ENCODE results near the gene PHF5A. TPM values are rescaled to one million over a fixed set of nuclear protein-coding genes. Genes with fewer than 3 reads are reported as not detected.

PHF5A gene
- total RNA-seq, 5 donors from 2014 or later (not counting 1 experiment from before 2014, with no cell fraction given), result 29.0 to 45.9 (median 38.0) TPM

DNA sequence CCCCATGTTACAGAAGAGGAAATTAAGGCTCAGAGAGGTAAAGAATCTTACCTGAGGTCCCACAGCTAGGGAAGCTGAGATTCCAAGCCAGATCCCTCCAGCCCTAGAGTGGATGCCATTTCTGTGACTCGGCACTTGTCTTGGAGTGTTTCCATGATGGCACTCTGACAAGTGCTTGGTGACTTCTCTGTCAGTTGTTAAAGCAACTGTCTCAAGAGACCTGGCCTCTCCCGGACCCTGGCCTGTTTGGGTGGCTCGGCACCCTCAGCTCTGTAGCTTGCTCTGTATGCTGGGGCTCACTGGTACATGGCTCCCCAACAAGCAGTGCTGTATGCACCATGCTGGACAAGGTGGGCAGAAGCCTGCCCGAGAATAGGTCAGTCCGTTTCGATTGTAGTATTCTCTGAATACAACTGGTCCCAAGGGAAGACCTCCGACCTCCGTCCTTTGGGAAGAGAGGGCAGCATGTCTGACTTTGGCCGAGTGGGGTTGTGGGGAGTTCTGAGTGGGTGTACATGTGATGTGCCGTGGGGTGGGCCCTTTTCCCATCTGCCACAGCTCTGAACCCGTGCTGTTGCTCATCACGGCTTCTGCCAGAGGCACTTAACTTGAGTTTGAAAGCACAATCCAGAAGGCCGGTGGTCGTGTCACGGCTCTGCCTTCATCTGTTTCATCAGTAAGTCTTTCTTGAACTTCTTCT lies 12.8 kb upstream of the PHF5A start:
- Histone ChIP-seq H3K27me3 (replicated peaks in 1 of 2; ENCODE audit: control insufficient read depth in 2 of 2, extremely low read depth in 1 of 2, insufficient read depth in 2 of 2, low read length in 1 of 2) (no peaks in the 10 kb centered on the region), H3K4me3 (ENCODE audit: control insufficient read depth in 1 of 2, extremely low read depth in 1 of 2, low read length in 1 of 2) (no peak overlapping the region), H3K36me3 (ENCODE audit: control insufficient read depth in 2 of 2, extremely low read depth in 1 of 2, insufficient read depth in 1 of 2, low read length in 1 of 2) (peaks cover 3 to 27% of the 10 kb centered on the region in 2 donors), H3K9me3 (no peaks in the 10 kb centered on the region), H3K4me1 (ENCODE audit: control insufficient read depth in 1 of 2, extremely low read depth in 1 of 2, insufficient read depth in 2 of 2, low read length in 2 of 2) (peaks cover 0 to 20% of the 10 kb centered on the region in 2 experiments), H3K27ac (ENCODE audit: low read length) (no peak overlapping the region)
- Mint-ChIP-seq H3K9me3 (no peaks in the 10 kb centered on the region), H3K4me3 (no peak overlapping the region), H3K27ac (no peak overlapping the region), H3K27me3 (no peaks in the 10 kb centered on the region), H3K36me3 (no peaks in the 10 kb centered on the region), H3K4me1 (peaks cover 50 to 58% (median 52%) of the 10 kb centered on the region in 3 donors)
- no peak for ATAC-seq (replicated peaks in 1 of 4)
- POLR2A ChIA-PET, result no interaction called here
- WGBS (ENCODE audit: insufficient coverage), result 88% methylated on average over 15 of the region's 15 CpGs
- CTCF ChIA-PET, result no interaction called here
- no peak for DNase-seq

DNA sequence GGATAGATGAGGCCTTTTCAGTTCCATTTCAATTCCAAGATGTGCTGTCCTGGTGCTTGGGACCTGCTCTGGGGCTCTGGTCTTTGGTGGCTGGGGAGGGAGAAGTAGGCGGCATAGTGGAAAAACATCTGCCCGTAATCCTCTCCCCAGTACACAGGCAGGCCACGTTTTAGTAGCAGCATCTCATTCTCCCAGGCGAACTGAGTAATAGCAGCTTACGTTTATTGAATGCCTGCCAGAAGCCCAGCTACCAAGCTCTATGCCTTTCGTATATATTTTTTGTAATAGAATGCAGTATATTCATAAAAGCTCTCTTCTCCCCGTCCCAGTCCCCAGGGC lies 11.9 kb upstream of the PHF5A start:
- WGBS (ENCODE audit: insufficient coverage), result no CpG with 5 or more reads among the region's 7 CpGs
- Histone ChIP-seq H3K9me3 (no peaks in the 10 kb centered on the region), H3K4me1 (ENCODE audit: control insufficient read depth in 1 of 2, extremely low read depth in 1 of 2, insufficient read depth in 2 of 2, low read length in 2 of 2) (peaks cover 0 to 17% of the 10 kb centered on the region in 2 experiments), H3K36me3 (ENCODE audit: control insufficient read depth in 2 of 2, extremely low read depth in 1 of 2, insufficient read depth in 1 of 2, low read length in 1 of 2) (peaks cover 3 to 27% of the 10 kb centered on the region in 2 donors), H3K27me3 (replicated peaks in 1 of 2; ENCODE audit: control insufficient read depth in 2 of 2, extremely low read depth in 1 of 2, insufficient read depth in 2 of 2, low read length in 1 of 2) (no peaks in the 10 kb centered on the region), H3K27ac (ENCODE audit: low read length) (no peak overlapping the region), H3K4me3 (ENCODE audit: control insufficient read depth in 1 of 2, extremely low read depth in 1 of 2, low read length in 1 of 2) (no peak overlapping the region)
- Mint-ChIP-seq H3K27ac (peak overlapping the region in 1 of 2 donors; percentile 7), H3K36me3 (no peaks in the 10 kb centered on the region), H3K9me3 (no peaks in the 10 kb centered on the region), H3K27me3 (no peaks in the 10 kb centered on the region), H3K4me3 (no peak overlapping the region), H3K4me1 (peaks cover 44 to 53% (median 47%) of the 10 kb centered on the region in 3 donors)
- no peak for DNase-seq
- ATAC-seq (replicated peaks in 1 of 4), result no peak
- CTCF ChIA-PET, result no interaction called here
- POLR2A ChIA-PET, result interaction anchor here in 1 of 2 donors (0.9 kb wide), 1 partner anchor 16 kb away, joined by 3 read pairs; no protein-coding TSS in a partner anchor

DNA sequence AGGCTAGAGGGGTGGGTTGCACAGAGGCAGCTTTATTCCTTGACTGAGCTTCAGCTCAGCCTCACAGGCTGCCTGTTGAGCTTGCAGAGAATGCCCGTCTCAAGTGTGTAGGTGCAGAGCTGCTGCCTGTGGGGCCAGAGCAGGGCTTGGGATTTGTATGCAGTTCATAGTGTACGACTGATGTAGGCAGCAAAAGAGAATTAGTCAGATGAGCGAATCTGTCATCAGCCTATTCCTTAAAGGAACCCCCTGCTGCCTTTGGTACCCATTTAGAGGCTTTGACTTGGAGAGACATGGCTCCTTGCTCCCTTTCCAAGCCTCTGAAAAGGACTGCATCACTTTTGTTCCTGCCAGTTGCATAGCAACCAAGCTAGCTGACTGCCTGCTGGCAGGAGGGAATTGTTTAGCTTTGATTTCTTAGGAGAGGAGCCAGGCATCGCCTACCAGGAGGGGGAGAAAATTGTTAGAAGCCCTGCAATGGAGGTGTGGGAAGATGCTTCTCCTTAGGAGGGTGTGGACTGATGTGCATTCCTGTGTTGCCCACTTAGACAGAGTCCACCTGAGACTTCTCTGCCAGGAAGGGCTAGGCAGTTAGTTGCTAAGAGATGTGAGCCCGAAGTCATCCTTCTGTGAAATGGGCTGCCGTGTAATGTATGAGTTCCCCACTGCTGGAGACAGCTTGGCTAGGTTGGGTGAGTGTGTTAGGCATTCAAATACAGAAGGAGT lies 11.3 kb upstream of the PHF5A start:
- H3K4me3 Mint-ChIP-seq, result no peak overlapping the region
- WGBS (ENCODE audit: insufficient coverage), result 86% methylated on average over 6 of the region's 6 CpGs
- H3K27me3 Mint-ChIP-seq, result no peaks in the 10 kb centered on the region

DNA sequence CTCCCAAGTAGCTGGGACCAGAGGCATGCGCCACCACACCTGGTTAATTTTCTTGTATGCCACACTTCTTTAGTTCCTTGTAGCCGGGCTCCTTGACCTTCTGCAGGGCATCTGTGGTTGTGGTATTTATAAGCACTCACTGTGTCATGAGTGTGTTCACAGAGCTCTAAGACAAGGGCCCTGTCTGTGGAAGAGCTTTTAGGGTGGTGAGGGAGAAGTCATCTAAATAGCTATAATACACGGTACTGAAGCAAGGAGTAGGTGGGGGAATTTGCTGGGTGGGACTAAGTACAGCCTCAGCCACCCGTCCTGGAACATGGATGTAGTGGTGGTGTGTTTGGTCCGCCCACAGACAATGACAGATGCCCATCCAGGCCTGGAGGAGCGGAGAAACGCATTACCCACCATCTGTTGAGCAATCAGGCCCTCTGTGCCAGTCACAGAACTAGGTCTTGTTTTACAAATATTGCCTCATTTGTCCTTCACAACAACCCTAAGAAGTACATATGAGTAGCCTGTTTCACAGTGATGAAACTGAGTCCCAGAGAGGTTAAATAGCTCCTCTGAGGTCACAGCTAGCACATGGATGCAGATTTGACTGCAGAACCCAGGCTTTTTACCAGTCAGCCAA lies 10.5 kb upstream of the PHF5A start:
- Mint-ChIP-seq H3K4me1 (peaks cover 43 to 52% (median 44%) of the 10 kb centered on the region in 3 donors), H3K36me3 (no peaks in the 10 kb centered on the region), H3K27ac (no peak overlapping the region), H3K4me3 (no peak overlapping the region), H3K9me3 (no peaks in the 10 kb centered on the region), H3K27me3 (no peaks in the 10 kb centered on the region)
- Histone ChIP-seq H3K36me3 (ENCODE audit: control insufficient read depth in 2 of 2, extremely low read depth in 1 of 2, insufficient read depth in 1 of 2, low read length in 1 of 2) (peaks cover 3 to 27% of the 10 kb centered on the region in 2 donors), H3K9me3 (no peaks in the 10 kb centered on the region), H3K4me1 (ENCODE audit: control insufficient read depth in 1 of 2, extremely low read depth in 1 of 2, insufficient read depth in 2 of 2, low read length in 2 of 2) (peaks cover 0 to 16% of the 10 kb centered on the region in 2 experiments), H3K4me3 (ENCODE audit: control insufficient read depth in 1 of 2, extremely low read depth in 1 of 2, low read length in 1 of 2) (no peak overlapping the region), H3K27ac (ENCODE audit: low read length) (no peak overlapping the region), H3K27me3 (replicated peaks in 1 of 2; ENCODE audit: control insufficient read depth in 2 of 2, extremely low read depth in 1 of 2, insufficient read depth in 2 of 2, low read length in 1 of 2) (no peaks in the 10 kb centered on the region)
- CTCF ChIA-PET, result interaction anchor here in 1 of 2 donors (1.1 kb wide), 1 partner anchor 13 kb away, joined by 3 read pairs; no protein-coding TSS in a partner anchor
- POLR2A ChIA-PET, result interaction anchor here (0.6 to 0.7 kb wide), 4 partner anchors 9 to 219 kb away, joined by 4 to 12 read pairs (median 7); no protein-coding TSS in a partner anchor
- DNase-seq (no peak), ATAC-seq (replicated peaks in 1 of 4) (no peak)
- 59% methylated on average over 5 of the region's 7 CpGs for WGBS (ENCODE audit: insufficient coverage)

More for the DNA sequence above, 11.3 kb upstream of the PHF5A start:
- peaks cover 3 to 27% of the 10 kb centered on the region in 2 donors for H3K36me3 ChIP-seq (ENCODE audit: control insufficient read depth in 2 of 2, extremely low read depth in 1 of 2, insufficient read depth in 1 of 2, low read length in 1 of 2)
- ATAC-seq (replicated peaks in 1 of 4) (no peak), DNase-seq (no peak)
- Mint-ChIP-seq H3K36me3 (no peaks in the 10 kb centered on the region), H3K4me1 (peaks cover 44 to 52% (median 44%) of the 10 kb centered on the region in 3 donors), H3K9me3 (no peaks in the 10 kb centered on the region), H3K27ac (no peak overlapping the region)
- H3K9me3 ChIP-seq, result no peaks in the 10 kb centered on the region
- H3K27me3 ChIP-seq (replicated peaks in 1 of 2; ENCODE audit: control insufficient read depth in 2 of 2, extremely low read depth in 1 of 2, insufficient read depth in 2 of 2, low read length in 1 of 2), result no peaks in the 10 kb centered on the region
- no peak overlapping the region for H3K4me3 ChIP-seq (ENCODE audit: control insufficient read depth in 1 of 2, extremely low read depth in 1 of 2, low read length in 1 of 2)
- ChIA-PET CTCF (no interaction called here), POLR2A (interaction anchor here (0.7 to 0.9 kb wide), 2 partner anchors 15 to 218 kb away, joined by 3 to 4 read pairs; no protein-coding TSS in a partner anchor)
- H3K4me1 ChIP-seq (ENCODE audit: control insufficient read depth in 1 of 2, extremely low read depth in 1 of 2, insufficient read depth in 2 of 2, low read length in 2 of 2), result peaks cover 0 to 16% of the 10 kb centered on the region in 2 experiments
- no peak overlapping the region for H3K27ac ChIP-seq (ENCODE audit: low read length)

DNA sequence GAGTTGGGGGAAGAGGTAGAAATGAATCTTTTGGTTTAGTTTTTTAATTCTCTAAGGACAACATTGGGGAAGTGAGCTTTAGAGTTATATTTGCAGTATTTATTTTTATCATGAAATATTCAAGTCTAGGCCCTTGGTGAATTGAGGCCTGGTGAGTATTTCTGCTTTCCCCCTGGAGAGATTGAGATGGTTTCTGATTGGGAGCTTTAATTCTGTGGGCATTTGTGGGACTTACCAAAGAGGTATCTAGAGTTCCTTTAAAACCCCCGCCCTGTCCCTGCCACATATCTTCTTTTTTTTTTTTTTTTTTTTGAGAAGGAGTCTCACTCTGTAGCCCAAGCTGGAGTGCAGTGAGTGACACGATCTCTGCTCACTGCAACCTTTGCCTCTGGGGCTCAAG lies 10.0 kb upstream of the PHF5A start:
- ChIA-PET CTCF (interaction anchor here in 1 of 2 donors (1.1 kb wide), 1 partner anchor 12 kb away, joined by 3 read pairs; no protein-coding TSS in a partner anchor), POLR2A (interaction anchor here (0.6 kb wide), 3 partner anchors 9 to 162 kb away, joined by 3 to 12 read pairs (median 10); no protein-coding TSS in a partner anchor)
- no peak overlapping the region for H3K27ac Mint-ChIP-seq
- peaks cover 45 to 52% (median 49%) of the 10 kb centered on the region in 3 donors for H3K4me1 Mint-ChIP-seq
- H3K4me3 ChIP-seq (ENCODE audit: control insufficient read depth in 1 of 2, extremely low read depth in 1 of 2, low read length in 1 of 2), result no peak overlapping the region
- H3K9me3 Mint-ChIP-seq, result no peaks in the 10 kb centered on the region
- H3K27me3 Mint-ChIP-seq, result no peaks in the 10 kb centered on the region
- peaks cover 5% of the 10 kb centered on the region for H3K36me3 Mint-ChIP-seq
- H3K36me3 ChIP-seq (ENCODE audit: control insufficient read depth in 2 of 2, extremely low read depth in 1 of 2, insufficient read depth in 1 of 2, low read length in 1 of 2), result peaks cover 7 to 27% of the 10 kb centered on the region in 2 donors
- ATAC-seq (replicated peaks in 1 of 4), result no peak
- WGBS (ENCODE audit: insufficient coverage), result no CpG with 5 or more reads among the region's 2 CpGs
- DNase-seq, result no peak
- peaks cover 0 to 16% of the 10 kb centered on the region in 2 experiments for H3K4me1 ChIP-seq (ENCODE audit: control insufficient read depth in 1 of 2, extremely low read depth in 1 of 2, insufficient read depth in 2 of 2, low read length in 2 of 2)
- no peaks in the 10 kb centered on the region for H3K27me3 ChIP-seq (replicated peaks in 1 of 2; ENCODE audit: control insufficient read depth in 2 of 2, extremely low read depth in 1 of 2, insufficient read depth in 2 of 2, low read length in 1 of 2)
- no peaks in the 10 kb centered on the region for H3K9me3 ChIP-seq
- H3K4me3 Mint-ChIP-seq, result no peak overlapping the region
- H3K27ac ChIP-seq (ENCODE audit: low read length), result no peak overlapping the region

DNA sequence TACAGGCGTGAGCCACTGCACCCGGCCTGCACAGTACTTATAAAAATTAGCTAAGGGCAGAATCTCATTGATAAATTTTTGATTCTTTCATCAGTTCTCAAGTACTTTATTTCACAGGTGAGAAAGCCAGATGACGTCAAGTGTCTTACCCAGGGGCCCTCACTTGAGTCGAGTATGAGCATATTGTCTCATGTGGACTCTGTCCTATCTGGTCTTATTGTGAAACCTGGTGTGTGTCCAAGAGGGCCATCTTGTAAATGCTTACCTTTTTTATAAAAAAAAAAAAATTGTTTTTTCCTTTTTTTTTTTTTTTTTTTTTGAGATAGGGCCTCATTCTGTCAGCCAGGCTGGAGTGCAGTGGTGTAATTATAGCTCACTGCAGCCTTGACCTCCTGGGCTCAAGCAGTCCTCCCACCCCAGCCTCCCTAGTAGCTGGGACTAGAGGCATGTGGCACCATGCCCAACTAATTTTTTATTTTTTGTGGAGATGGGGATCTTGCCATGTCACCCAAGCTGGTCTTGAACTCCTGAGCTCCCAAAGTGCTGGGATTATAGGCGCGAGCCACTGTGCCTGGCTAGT lies 6.5 kb upstream of the PHF5A start:
- H3K27me3 Mint-ChIP-seq, result no peaks in the 10 kb centered on the region
- no peak overlapping the region for H3K27ac Mint-ChIP-seq
- peaks cover 13% of the 10 kb centered on the region for H3K36me3 Mint-ChIP-seq
- POLR2A ChIA-PET, result interaction anchor here (0.6 to 0.7 kb wide), 3 partner anchors 10 to 382 kb away, joined by 3 to 13 read pairs (median 6); no protein-coding TSS in a partner anchor
- 93% methylated on average over 3 of the region's 6 CpGs for WGBS (ENCODE audit: insufficient coverage)
- H3K4me1 ChIP-seq (ENCODE audit: control insufficient read depth in 1 of 2, extremely low read depth in 1 of 2, insufficient read depth in 2 of 2, low read length in 2 of 2), result peaks cover 3% of the 10 kb centered on the region in 2 experiments
- H3K4me3 Mint-ChIP-seq, result no peak overlapping the region
- no peak overlapping the region for H3K4me3 ChIP-seq (ENCODE audit: control insufficient read depth in 1 of 2, extremely low read depth in 1 of 2, low read length in 1 of 2)
- ATAC-seq (replicated peaks in 1 of 4), result no peak
- no peak overlapping the region for H3K27ac ChIP-seq (ENCODE audit: low read length)
- H3K9me3 ChIP-seq, result no peaks in the 10 kb centered on the region
- peaks cover 45 to 58% (median 50%) of the 10 kb centered on the region in 3 donors for H3K4me1 Mint-ChIP-seq
- no peak for DNase-seq
- no peaks in the 10 kb centered on the region for H3K27me3 ChIP-seq (replicated peaks in 1 of 2; ENCODE audit: control insufficient read depth in 2 of 2, extremely low read depth in 1 of 2, insufficient read depth in 2 of 2, low read length in 1 of 2)
- CTCF ChIA-PET, result interaction anchor here in 1 of 2 donors (0.6 kb wide), 1 partner anchor 607 kb away, joined by 3 read pairs; no protein-coding TSS in a partner anchor
- no peaks in the 10 kb centered on the region for H3K9me3 Mint-ChIP-seq
- H3K36me3 ChIP-seq (ENCODE audit: control insufficient read depth in 2 of 2, extremely low read depth in 1 of 2, insufficient read depth in 1 of 2, low read length in 1 of 2), result peaks cover 10 to 20% of the 10 kb centered on the region in 2 donors
